ENCODE results near the gene TOMM6.

TOMM6 gene

DNA sequence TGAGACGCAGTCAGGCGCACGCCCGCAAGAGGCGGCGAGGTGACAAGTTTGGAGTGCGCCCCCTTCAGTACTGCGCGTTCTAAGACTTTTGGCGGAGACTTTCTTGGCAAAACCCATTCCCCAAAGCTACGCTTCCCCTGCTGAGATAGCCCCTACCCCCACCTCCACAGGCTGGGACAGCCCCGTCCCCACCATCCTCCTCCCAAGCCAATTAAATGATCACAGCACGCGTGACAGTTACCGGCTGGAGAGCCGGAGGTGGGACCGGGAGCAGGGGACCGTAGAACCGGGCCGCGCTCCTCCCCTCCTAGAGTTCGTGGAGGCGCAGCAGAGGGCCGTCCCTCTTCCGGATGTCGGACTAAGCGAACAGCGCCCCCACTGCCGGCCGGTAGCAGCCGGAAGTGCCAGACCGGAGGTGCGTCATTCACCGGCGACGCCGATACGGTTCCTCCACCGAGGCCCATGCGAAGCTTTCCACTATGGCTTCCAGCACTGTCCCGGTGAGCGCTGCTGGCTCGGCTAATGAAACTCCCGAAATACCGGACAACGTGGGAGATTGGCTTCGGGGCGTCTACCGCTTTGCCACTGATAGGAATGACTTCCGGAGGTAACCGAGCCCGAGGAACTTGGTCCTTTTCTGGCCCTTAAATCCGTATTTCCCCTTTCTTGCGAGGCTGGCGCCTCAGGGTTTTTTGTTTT, at the start of gene TOMM6:
TSS of gene TOMM6 (plus strand) at position 476 of the 699 bp plus-strand sequence. CDS start at position 480, 4 bp downstream.
- DNase-seq (ENCODE audit: low read depth in 3 of 3) = peak; percentile 91 to 93 (median 93)

DNA sequence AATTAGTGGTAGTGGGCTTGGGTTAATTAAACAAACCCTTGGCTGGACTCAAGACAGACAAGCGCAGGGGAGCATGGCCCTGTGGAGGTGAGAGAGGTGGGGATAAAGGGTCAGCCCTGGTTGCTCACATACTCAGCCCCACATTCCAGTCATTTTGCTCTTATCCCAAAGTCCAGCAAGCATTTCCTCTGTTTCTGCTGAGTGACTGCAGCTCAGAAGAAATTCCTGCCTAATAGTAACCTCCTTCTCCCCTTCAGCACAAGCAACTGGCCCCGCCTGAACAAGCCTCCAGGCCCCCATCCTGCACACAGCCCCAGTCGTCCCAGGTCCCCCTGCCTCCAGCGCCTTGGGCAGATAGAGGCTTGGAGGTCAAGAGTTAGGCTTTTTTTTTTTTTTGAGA, 48.5 kb upstream of the TOMM6 start:
- DNase-seq (ENCODE audit: low read depth in 3 of 3) = no peak

DNA sequence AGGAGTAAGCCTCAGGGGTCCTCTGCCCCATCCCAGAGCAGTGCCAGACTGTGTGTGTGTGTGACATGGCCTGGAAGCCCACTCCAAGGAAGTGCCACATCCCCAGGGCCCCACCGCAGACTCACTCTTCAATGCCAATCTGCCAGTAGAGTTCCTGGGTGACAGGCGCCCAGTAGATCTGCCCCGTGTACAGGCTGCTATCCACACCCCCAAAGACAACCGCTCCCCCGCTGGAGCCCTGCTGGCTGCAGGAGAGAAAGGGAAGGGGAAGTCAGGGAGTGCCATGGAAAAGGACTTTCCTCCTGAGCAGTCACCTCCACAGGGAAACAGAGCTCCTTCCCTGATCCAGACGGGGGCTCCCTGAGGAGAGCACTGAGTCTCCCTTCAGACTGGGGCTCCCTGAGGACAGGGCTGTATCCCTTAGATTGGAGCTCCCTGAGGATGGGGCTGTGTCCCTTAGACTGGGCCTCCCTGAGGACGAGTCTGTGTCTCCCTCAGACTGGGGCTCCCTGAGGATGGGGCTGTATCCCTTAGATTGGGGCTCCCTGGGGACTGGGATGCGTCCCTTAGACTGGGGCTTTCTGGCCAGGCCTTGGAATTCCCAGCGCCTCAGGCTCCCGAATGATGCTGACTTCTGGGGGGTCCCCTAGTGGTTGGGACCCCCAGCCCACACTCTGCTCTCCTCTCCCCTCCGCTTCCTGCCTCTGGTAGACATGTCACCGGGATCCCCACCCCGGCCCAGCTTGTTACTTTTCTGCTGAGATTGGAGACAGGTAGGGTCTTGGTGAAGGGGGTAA, 46.9 kb upstream of the TOMM6 start:
- no peak for DNase-seq (ENCODE audit: low read depth in 3 of 3)

DNA sequence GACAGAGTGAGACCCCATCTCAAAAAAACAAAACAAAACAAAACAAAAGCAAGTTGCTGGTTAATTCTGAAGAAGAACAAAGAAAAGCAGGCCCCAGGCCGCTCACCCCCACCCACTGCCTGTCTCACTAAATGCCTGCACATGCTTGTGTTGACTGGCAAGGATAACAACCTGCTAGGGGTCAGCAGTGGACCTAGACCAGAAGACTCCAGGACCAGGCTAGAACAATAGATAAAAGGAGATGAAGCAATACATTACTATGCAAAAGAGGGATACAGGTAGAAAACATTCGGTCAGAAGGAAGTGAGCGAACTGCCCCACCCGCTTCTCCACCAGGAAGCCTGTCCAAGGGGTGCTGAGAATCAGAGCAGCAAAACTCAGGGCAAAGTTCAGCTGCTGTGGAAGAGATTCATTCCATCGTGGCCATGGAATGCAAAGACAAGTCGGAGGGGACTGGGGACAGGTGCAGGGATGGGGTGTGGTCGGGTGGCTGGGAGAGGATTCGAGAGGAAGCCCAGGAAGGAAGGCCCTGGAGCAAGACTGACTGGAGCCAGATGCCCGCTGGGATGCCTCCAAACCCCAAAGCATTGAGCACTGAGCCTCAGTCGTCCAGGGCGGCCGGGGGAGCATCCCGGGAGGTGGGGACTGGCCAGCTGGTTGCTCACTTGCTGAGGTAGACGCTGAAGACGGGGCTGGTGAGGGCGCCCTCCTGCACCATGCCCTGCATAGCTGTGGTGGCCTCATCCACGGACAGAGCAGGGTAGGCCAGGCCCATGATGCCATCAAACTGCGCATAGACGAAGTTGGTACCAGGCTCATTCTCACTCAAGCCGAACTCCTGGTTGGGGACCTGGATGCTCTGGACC, 45.6 kb upstream of the TOMM6 start:
- no peak for DNase-seq (ENCODE audit: low read depth in 3 of 3)

DNA sequence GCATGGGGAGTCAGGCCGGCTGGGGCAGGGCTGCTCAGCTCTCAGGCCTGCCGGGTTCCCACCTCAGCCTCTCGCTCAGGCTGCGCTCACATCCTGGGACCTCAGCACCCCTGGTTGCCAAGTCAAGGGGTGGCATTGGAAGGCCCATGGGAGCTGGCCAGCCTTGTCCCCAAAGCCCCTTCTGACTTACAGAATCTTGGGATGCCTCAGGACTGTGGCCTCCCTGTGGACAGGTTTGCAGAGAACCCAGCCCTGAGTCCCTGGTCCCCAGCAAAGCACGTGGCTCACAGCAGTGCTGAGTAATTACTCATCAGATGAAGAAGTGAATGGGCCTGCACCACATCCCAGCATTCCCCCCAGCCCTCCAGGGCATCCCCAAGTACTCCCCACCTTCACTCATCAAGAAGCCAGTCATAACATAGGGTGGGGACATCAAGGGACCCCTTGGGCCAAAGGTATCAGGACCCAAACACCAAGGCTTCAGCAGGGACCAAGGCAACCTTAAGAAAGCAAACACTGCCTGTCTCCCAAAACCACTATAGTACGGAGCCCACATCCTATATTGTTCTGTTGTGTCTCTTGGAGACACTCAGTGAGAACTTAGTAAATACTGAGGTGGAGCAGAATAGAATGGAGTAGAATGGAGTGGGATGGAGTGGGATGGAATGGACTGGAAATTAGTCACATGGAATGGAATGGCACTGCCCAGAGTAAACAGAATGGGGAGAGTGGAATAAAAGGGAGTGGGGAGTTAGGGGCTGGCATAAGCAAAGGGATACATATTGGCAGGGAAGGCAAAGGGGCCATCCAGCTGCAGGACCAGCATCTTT, 43.9 kb upstream of the TOMM6 start:
- no peak for DNase-seq (ENCODE audit: low read depth in 3 of 3)

DNA sequence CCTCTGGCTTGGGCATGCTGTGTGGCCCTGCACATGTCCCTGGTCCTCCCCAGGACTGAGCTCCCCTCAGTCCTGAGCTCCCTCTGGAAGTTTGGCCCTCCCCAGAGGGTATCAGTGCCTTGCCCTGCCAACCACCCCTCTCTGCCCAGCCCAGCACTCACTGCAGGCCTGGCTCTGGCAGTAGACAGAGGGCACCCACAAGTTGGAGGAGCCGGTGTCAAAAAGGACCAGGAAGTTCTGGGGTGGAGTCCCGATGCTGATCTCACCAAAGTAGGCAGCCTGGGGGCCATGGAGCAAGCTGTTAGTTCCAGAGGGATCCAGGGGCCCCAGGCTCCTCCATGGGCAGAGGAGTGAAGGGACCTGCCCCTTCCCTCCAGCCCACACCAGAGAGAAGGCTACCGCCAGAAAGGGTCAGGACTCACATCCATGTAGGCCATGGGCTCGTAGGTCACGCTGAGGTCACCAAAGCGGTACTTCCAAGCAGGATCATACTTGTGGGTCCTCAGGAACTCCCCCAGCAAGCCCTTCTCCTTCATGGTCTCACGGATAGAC, 43.2 kb upstream of the TOMM6 start:
- no peak for DNase-seq (ENCODE audit: low read depth in 3 of 3)

DNA sequence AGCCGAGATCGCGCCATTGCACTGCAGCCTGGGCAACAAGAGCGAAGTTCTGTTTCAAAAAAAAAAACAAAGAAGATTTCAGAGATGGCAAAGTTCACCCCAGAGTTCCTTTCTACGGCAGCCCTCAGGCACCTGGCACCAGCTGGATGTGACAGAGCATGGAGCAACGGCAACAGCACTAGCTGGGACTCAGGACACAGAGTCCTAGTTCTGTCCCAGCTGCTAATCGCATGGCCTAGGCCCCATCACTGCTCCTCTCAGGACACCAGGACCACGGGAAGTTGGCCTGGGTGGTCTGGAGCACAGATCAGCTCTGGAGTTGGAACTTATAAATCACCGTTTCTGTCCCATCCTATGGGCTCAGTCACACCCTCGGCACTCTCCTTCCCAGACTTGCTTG, 41.4 kb upstream of the TOMM6 start:
- no peak for DNase-seq (ENCODE audit: low read depth in 3 of 3)

DNA sequence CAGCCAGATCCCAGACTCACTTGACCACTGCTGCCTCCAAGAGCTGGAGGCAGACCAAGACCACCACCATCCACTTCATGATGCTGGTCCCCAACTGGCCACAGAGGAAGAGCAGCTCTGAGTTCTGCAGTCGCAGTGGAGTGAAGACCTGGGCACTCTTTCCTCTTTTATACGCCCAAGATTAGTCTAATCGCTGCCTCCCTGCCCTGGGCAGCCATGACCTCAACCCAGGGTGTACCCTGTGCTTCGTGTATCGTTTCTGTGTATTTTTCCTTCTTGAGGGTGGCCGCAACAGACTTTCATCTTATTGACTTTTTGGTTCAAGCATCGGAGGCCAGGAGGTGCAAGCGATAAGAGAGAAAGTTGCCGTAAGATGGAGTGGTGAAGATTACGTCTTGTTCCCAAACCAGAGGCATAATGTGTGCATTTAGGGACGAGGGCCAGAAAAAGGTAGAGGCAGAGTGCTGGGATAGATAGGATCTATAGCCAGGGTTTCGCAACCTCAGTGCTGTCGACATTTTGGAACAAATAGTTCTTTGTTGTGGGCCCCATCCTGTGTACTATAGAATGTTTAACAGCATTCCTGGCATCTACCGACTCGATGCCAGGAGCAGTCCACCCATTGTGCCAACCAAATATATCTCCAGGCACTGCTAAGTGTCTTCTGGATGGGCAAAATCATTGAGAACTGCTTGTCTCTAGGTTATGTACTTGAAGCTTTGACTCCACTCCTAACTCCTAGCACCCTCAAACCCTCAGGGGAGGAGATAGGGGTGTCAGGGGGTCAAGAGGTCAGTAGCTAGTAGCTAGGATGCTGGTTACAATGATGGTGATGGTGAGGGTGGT, 40.0 kb upstream of the TOMM6 start, which contains the start of gene PGC:
TSS of gene PGC (minus strand) at position 142 of the 846 bp plus-strand sequence. CDS start at position 79, 63 bp downstream.
- no peak for DNase-seq (ENCODE audit: low read depth in 3 of 3)

DNA sequence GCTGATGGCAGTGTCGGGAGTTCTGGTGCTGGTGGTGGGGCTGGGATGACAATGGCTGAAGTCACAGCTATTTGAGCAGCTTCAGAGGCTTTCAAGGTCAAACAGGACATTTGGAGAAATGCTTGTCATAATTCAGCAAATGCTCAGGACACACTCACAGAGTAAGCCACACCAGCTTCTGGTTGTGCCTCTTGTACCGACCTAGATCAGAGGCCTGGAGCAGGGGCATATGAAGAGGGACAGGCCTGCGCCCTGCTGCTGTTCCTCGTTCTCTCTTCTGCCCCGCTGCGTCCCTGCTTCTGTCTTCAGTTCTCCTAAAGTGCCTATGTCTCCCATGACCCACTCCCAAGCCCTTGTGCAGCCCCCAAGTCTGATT, 39.4 kb upstream of the TOMM6 start:
- DNase-seq (ENCODE audit: low read depth in 3 of 3) = no peak

DNA sequence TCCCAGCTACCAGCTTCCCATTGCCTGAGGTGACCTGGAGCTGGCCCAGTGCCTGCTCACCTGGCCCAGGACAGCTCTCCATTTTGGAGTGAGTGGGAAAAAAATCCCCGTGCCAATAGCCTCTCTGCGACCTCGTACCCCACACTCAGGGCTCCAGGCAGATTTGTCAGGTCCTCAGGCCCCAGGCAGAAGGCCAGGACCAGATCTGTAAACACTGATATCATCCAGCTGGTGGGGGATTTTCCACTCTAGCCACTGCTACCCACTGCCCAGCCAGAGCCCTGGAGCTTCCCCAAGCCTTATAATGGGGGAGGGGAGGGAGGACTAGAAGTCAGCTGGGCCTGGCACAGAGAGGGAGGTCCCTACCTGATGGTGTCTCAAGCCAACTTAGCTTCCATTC, 39.0 kb upstream of the TOMM6 start:
- no peak for DNase-seq (ENCODE audit: low read depth in 3 of 3)

DNA sequence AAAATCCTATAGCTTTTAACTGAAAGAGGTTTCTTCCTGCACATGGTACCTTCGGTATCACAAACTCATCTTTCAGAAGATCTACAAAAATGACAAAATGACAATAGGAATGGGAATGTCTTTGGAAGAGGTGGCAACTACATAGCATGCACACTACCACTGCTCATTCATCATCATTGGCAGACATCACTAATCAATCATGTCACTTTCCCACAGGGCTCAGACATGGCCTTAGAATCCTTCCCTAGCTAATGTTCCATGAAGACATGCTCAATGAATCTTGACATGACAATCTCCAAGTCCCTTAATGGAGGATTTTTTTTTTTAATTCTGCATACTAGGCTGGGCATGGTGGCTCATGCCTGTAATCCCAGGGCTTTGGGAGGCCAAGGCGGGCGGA, 37.1 kb upstream of the TOMM6 start:
- no peak for DNase-seq (ENCODE audit: low read depth in 3 of 3)

DNA sequence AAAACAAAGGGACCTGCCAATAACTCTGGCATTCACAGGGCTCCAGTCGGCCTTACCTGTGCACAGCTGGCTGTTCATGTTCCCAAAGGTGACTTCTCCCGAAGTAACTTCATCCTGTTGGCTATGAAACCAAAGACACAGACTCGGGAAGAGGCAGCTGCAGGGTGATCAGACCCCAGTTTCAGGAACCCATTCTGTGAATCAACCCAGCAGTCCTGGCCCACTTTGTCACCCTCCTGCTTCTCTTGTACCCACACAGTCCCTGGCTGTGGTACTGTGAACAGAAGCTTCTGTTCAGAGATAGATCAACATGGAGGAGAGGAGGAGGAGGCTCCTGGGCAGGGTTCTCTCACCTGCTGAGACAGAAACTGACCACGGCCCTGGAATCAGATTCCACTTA, 31.6 kb upstream of the TOMM6 start:
- DNase-seq (ENCODE audit: low read depth in 3 of 3) = no peak

DNA sequence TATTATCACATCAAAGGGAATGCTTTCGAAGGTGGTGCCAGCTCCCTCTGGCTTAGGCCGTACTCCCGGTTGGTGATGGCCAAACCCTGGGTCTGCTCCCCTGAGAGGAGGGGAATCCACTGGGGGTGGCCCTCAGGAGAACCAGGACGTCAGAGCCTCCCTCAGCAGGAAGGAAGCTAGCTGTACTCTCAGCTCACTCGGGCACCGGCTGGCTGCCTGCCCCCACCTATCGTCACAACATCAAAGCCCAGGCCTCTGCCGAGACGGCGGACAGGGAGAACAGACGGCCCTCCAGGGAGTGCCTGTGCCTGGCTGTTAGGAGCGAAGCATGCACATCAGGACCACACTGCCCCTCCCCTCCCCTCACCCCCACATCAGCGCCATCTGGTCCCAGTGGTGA, 31.1 kb upstream of the TOMM6 start:
- DNase-seq (ENCODE audit: low read depth in 3 of 3) = no peak

DNA sequence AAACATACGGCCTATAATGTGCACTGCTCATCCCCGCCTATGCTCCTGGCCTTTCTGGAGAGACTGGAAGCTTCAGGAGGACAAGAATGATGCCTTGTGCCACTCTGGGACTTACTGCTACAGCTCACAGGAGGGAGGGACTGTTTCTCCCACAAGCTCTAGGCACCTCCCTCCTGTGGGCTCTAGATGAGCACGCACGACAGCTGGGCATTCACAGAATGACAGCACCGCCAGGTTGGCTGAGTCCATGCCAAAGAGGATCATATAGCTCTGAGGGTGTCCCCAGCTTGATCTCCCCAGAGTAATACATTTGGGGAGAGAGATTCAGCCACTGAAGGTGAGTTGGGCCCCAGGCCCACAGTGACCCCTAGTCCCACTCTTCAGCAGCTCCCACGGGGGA, 30.2 kb upstream of the TOMM6 start:
- DNase-seq (ENCODE audit: low read depth in 3 of 3) = no peak

DNA sequence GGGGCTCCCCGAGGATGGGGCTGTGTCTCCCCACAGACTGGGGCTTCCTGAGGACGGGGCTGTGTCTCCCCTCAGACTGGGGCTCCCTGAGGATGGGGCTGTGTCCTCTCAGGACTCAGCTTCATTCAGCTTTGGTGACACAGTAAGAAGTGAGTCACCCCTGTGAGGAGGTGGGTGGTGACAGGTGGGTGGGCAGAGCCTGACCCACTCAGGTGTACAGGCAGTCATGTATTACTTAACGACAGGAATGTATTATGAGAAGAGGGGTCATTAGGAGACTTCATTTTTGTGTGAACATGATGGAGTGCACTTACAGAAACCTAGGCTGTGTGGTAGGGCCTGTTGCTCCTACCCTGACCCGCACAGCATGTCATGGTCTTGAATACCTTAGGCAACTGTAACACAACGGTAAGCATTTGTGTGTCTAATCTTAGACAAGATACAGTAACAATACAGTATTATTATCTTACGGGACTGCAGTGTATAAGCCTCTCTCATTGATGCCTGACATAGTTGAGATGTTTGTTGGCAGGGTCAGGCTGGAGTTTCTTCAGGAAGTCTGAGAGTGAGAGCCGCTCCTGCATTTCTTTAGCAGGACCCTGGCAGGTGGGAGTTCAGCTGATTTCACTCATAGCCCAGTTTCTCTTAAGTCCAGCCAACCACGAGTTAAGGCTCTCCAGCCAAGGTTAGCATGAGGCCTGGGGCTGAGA, 29.4 kb upstream of the TOMM6 start:
- DNase-seq (ENCODE audit: low read depth in 3 of 3) = no peak

DNA sequence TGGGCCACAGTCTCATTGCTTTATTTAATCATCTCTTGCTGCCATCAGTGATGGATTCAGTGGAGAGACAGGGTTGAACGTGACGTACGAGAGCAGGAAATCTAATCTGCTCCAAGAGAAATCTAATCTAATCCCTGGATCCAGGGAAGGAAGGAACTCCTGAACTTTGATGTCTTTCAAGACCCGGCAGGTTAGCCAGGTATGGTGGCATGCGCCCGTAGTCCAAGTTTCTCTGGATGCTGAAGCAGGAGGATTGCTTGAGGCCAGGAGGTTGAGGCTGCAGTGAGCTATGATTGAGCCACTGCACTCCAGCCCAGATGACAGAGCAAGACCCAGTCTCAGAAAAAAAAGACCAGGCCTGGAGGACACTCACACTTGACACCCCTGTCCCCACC, 28.9 kb upstream of the TOMM6 start:
- DNase-seq (ENCODE audit: low read depth in 3 of 3) = no peak

DNA sequence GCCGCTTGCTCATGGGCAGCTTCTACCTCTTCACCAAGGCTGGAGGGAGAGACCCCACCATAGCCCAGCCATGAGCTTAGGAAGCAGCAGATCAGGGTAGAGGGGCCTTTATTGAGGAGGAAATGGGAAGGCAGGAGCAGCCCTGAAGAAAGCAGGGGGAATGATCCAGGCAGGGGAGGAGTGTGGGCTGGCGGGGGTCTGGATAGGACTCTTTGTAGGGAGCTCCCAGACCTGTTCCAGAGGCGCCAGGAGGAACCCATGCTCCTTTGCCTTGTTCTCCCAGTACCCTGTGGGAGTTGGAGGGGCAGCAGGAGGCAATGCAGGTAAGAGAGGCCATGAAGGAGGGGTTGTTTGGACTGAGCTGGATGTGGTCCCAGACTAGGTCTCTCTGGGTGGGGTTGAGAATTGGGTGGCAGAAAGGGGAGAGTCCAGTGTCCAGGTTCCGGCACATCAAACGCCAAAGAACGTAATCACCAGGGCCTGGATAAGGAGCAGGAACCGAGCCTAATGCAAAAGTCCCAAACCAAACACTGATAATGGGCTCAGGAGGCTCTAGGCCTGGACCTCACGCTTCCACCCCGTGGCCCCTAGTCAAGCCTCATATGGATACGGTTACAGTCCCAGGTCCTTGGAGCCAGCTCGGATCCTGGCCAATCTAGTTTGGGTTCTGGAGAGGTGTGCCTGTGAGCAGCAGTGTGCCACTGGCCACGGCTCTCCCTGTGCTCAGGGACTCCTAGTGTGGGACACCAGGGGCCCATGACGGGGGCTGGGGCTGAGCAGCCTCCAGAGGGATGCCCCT, 28.2 kb upstream of the TOMM6 start:
- DNase-seq (ENCODE audit: low read depth in 3 of 3) = no peak

DNA sequence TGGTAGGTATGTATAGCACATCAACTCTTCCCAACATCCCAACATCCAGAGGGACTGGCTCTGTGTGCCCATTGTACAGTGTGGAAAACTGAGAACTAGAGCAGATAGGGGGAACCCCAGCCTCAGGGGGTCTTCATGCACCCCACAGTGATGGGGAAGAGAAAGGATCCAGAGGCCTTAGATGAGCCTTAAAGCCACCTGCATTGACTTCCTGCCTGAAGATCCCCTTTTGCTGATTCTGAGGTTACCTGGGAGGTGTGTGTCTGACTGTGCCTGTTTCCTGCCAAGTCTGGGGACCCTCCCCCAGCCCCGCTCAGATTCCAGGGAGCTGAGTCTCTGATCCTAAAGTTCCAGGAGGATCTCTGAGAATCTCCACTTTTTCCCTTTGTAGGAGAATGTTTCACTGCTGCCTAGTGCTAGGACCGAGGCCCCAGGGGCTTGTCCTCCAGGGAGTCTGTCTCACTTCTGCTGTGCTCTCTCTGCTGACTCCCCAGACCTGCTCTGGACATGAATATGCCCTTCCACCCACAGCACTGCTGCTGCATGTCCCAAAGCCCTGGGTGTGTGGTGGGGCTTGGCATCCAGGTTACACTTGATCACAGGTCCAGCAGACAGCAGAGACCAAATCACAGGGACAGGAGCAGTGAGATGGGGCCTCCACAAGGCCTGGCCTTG, 27.5 kb upstream of the TOMM6 start:
- no peak for DNase-seq (ENCODE audit: low read depth in 3 of 3)
